SK-N-DZ (cell line): ENCODE data around the gene ACAD11.

Experiments used
- DNase-seq: peaks from one replicate; pipeline ENCODE4 v3.0.0-alpha.2; 2015; ENCODE audit warnings: low spot score

Gene ACAD11

GRCh38 chr3:132554437-132554836, 105.2 kb downstream of the ACAD11 start:
- no peak for DNase-seq

DNA sequence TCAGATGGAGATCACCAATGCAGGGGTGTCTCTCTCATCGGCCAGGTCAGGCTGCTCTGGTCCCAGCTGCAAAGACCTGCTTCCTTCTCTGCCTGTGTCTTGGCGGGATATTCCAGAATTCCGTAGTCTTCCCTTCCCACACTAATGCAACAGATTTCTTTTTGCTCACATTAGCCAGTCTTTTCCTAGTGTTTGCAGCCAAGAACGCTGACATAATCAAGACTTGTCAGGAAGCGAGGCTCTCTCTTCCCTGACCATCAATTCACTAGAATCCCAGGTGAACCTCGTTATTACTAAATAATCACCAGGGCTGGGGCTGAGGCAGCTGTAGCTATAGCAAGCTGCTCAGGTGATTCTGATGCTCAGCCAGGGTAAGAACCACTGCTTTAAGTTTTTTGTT, 105.8 kb downstream of the ACAD11 start:
- DNase-seq: no peak

DNA sequence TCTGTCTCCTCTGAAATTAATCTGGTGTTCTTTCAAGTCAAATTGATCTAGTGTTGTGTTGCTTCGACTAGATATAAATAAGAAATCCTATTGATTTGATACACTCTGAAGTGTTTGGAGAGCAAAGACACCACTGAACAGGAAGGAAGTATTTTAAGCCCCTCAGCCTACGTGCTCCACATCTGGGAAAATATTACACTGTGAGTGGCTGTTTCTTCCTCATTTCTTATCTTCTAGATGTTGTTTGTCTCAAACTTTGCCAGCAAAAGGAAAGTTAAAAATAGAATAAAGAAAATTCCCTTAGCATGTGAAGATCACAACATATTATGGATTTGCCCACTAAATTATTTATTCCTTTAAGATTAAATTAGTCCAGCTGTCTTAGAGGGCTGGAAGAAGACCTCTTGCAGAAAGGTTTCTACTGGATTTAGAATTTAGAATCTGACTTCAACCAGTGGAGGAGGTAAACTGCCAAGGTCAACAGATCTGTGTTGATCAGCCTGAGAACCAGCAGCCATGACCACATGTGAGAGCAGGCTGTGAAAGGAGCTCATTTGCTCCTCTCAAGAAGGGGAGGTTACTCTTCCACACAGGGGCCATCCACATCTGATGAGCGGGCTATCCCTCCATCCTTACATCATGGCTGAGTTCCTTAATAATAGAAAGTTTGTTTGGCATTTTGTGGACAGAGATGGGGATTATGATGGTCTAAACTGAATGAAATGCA, 108.9 kb downstream of the ACAD11 start:
- no peak for DNase-seq

- DNase-seq: no peak
Measured at GRCh38 chr3:132549890-132550578, 109.6 kb downstream of the ACAD11 start.

DNA sequence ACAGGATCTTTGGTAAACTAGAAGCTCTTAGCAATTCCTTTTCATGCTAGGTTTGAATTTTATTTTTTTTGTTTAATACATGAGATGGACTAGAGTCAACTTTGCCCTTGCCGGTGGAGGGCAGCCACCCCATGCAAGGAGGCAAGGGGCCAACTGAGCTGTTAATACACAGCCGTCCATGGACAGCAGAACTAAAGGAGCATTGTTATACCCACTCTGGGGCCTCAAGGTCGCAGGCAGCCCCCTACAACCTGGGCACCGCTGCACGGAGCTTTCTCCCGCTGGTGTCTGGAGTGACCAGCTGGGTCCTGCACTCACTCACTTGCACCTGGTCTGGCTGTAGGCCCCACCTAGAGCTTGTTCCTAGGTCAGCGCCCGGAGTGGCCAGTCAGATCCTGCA, 110.4 kb downstream of the ACAD11 start:
- DNase-seq: no peak

DNA sequence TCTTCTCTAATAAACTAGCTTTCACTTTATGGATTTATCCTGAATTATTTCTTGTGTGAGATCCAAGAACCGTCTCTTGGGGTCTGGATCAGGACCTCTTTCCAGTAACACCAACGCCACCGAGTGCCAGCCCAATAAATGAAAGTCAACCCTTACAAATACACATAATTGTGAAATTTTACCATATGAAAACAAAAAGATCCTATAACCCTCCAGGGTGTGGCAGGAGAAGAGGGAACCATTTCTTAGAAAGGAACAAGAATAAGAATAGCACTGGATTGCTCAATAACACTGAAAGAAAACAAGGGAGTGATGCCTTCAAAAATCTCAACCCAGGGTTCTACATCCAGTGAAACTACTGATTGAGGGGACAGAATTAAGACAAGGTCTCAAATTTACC, 114.1 kb downstream of the ACAD11 start:
- DNase-seq: no peak

DNA sequence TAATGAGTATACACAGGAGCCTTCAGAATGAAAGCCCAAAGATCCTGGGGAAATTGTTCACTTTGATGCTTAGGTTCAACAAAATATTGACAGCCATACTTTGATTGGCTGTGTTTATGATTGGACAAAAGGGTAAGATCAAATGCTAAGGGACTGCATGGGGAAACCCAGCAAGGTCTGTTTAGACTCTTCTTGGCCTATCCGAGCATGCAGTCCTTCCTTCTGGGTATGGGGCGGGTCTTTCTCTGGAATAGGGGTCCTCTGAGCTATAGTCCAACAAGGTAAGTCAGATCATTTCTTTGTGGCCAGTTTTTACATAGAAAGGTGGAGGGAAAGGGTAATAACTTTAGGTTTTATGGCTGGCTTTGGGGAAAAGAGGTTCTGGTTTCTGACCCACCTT, 115.5 kb downstream of the ACAD11 start:
- DNase-seq: no peak

DNA sequence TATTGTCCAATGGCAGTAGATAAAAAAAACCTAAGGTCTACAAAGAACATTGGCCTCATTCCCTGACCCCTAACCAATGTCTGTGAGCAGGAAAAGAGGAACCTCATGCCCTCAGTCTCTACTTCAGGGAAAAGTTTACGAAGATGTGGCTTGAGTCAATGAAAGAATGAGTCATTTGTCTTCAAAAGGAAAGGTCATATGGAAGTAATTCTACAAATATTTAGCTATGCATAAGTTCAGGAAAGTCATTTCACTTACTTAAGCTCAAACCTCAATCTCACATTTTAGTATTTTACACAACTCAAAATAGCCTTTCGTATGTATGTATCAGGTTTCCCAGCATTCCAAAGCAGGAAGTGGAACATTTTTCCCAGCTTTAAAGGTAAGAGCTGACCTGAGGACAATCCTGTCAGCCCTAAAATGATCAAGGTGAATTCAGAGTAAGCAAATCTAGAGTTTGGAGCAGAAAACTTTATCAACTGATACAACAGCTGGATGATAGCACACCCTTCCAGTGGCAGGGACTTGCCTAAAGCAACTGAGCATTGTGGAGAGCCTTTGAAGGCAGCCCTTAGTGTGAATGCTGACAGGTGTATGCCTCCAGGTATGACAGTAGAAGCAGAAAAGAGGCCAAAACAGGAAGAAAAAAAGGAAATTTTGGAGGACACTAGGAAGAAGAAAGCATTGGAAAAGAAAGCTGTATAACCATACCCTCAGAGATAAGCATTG, 116.4 kb downstream of the ACAD11 start:
- DNase-seq: no peak

GRCh38 chr3:132542577-132542976, 117.0 kb downstream of the ACAD11 start:
- DNase-seq: no peak

DNA sequence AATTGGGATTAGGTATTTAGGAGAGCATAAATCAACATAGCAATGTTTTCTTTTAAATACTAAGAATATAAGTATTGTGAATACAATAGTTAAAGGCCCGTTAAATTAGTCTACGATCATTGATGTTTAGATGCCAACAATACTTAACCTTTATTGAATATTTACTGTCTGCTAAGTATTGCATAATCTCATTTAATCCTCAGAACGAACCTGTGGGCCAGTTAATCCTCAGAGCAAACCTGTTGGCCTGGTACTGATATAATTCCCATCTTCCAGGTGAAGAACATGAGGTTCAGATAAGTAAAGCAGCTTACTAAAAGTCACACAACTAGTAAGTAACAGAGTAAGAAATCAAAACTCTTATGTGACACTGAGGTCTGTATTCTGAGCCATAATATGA, 119.9 kb downstream of the ACAD11 start:
- DNase-seq: no peak

GRCh38 chr3:132538072-132538471, 121.5 kb downstream of the ACAD11 start:
- DNase-seq: no peak

DNA sequence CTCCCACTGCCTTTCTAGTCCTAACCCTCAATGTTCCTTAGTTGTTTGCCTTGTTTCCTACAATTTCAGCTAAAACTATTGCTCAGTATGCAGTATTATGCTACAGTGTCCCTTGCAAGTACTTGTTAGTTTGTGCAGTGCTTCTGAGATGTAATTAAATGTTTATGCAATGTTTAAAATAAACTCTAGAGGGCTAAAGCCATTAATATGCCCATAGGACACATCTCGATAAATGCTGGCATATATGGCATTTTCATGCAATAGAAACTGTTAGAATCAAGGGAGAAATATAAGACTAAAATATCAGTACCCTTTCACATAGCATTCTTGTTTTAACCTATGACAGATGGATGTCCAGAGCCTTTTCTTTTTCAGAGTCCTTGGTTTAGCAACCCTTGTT, 122.3 kb downstream of the ACAD11 start:
- no peak for DNase-seq

DNA sequence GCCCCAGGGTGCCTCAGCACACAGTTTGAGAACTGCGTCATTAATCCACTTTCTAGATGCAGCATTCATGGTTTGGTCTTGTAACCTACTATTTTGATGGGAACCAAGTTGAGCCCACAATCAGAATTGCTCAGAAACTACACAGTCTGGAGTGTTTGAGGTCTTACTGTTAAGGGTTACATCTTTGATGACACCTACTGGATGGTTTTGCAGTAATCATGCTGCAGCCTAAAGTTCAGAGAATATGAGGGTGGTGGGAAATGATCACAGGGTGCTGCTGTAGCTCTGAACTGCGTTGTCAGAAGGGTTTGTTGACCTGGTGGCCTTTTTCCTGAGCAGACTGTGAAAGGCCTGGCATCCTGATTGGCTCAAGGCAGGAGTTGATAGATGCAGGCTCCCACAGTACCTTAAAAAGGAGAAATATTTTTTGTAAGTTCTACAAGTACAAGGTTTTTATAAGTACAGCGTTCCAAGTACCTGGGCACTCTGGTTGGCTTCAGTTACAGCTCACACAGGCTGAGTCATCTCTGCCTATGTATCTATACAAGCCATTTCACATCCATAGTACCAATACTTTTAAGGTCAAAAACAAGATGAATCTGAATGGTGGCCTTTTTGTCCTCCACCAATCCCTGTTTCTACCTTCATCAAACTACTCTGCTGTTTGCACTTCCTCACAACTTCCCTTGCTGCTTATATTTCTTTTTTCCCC, 123.0 kb downstream of the ACAD11 start:
- DNase-seq: no peak

- DNase-seq: peak; percentile 64
Measured at GRCh38 chr3:132535575-132536441, 123.8 kb downstream of the ACAD11 start.

GRCh38 chr3:132530624-132531023, 129.0 kb downstream of the ACAD11 start:
- no peak for DNase-seq

GRCh38 chr3:132522353-132522752, 137.3 kb downstream of the ACAD11 start:
- DNase-seq: no peak

- no peak for DNase-seq
Measured at GRCh38 chr3:132521901-132522300, 137.7 kb downstream of the ACAD11 start.

GRCh38 chr3:132519914-132520313, 139.7 kb downstream of the ACAD11 start:
- DNase-seq: no peak

GRCh38 chr3:132517311-132517710, 142.3 kb downstream of the ACAD11 start:
- DNase-seq: no peak

DNA sequence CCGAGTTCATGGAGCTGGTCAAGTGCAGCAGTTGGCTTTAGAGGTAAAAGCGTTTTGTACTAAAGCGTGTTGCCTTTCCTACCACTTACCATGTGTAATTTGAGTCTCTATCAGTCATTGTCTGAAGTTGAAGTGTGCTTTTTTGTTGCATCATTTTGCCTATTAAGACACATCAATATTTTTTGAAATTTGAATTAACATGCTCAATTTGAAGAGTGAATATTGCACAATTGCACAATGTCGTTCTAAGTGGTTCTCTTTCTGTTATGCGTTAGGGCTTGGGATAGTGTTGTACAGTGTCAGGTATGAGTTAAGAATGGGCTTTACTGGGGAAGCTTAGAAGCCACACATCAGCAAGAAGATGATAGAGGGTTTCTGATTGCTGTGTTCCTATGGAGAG, 146.6 kb downstream of the ACAD11 start:
- DNase-seq: no peak

DNA sequence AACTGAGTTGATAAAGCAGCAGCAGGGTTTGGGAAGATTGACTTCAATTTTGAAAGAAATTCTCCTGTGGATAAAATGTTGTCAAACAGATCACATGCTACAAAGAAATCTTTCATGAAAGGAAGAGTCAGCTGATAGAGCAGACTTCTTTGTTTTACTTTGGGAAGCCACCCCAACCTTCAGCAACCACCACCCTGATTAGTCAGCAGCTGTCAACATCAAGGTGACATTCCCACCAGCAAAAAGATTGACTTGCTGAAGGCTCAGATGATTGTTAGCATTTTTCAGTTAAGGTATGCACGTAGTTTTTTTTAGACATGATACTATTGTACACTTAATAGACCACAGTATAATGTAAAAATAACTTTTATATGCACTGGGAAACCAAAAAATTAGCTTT, 150.1 kb downstream of the ACAD11 start:
- no peak for DNase-seq
